AG04449 (cell line): ENCODE results near the gene GPR45.

ENCODE experiments used
- CTCF ChIA-PET: fragments of 350-600 bp; formaldehyde crosslinking; extraction: SDS; loops from one replicate; lab custom pipeline; 2021; ENCODE audit warnings: antibody characterized with exemption; lab: Yijun Ruan, JAX
- POLR2A ChIA-PET: fragments of 400-600, 350-600 bp; formaldehyde crosslinking; extraction: SDS; loops from one replicate; lab custom pipeline; 2020; ENCODE audit warnings: antibody characterized with exemption, inconsistent platforms; lab: Yijun Ruan, JAX
- DNase-seq: peaks from one replicate; pipeline ENCODE4 v3.0.0-alpha.2; 2010; ENCODE audit warnings: low read depth, low spot score
- H3K4me3 ChIP-seq: 2 replicates; pipeline ENCODE4 v1.5.1; 2011; ENCODE audit warnings: low read depth, mild to moderate bottlenecking, control low read depth, low read length
- CTCF ChIP-seq: IDR thresholded peaks from one replicate; pipeline ENCODE4 v1.5.1; 2011; ENCODE audit warnings: mild to moderate bottlenecking, moderate library complexity, low read length, control low read depth, inconsistent platforms; ENCODE audit not compliant: insufficient read depth; ENCODE audit errors: missing control alignments

Gene GPR45

GRCh38 chr2:105241443-105241842 is at the start of gene GPR45:
Gene GPR45, plus strand, starts transcription at chr2:105241743. Its CDS starts 116 bp downstream, at chr2:105241859.
- no peak for TF ChIP-seq CTCF
- CTCF ChIA-PET = interaction anchor here (1.2 to 15.8 kb wide), 3 partner anchors 53 to 127 kb away, joined by 3 to 586 read pairs (median 32); no protein-coding TSS in a partner anchor
- DNase-seq = no peak
- H3K4me3 ChIP-seq = no peak within 1 kb of the TSS
- POLR2A ChIA-PET = no interaction called here

- no peak for TF ChIP-seq CTCF
- no peak overlapping the region for H3K4me3 ChIP-seq
- ChIA-PET CTCF (no interaction called here), POLR2A (no interaction called here)
- no peak for DNase-seq
Observed at GRCh38 chr2:105194022-105194675, 47.4 kb upstream of the GPR45 start.

- TF ChIP-seq CTCF = no peak
- no peak overlapping the region for H3K4me3 ChIP-seq
- CTCF ChIA-PET = interaction anchor here (1.0 kb wide), 1 partner anchor 81 kb away, joined by 3 read pairs; no protein-coding TSS in a partner anchor
- POLR2A ChIA-PET = no interaction called here
- no peak for DNase-seq
Observed at GRCh38 chr2:105196651-105197050, 44.9 kb upstream of the GPR45 start.

GRCh38 chr2:105215586-105216192 is 25.9 kb upstream of the GPR45 start:
- ChIA-PET POLR2A (no interaction called here), CTCF (interaction anchor here (1.4 kb wide), 1 partner anchor 20 kb away, joined by 4 read pairs; no protein-coding TSS in a partner anchor)
- no peak overlapping the region for H3K4me3 ChIP-seq
- no peak for TF ChIP-seq CTCF
- no peak for DNase-seq

- ChIA-PET POLR2A (no interaction called here), CTCF (interaction anchor here (6.2 kb wide), 1 partner anchor 14 kb away, joined by 41 read pairs; no protein-coding TSS in a partner anchor)
- no peak for DNase-seq
- TF ChIP-seq CTCF = no peak
- H3K4me3 ChIP-seq = no peak overlapping the region
Observed at GRCh38 chr2:105220604-105221003, 20.9 kb upstream of the GPR45 start.

- ChIA-PET POLR2A (no interaction called here), CTCF (interaction anchor here (1.2 to 6.2 kb wide), 2 partner anchors 10 to 13 kb away, joined by 4 to 41 read pairs; no protein-coding TSS in a partner anchor)
- DNase-seq = no peak
Observed at GRCh38 chr2:105224444-105224843, 17.1 kb upstream of the GPR45 start.

More at GRCh38 chr2:105224444-105224843, 17.1 kb upstream of the GPR45 start:
- TF ChIP-seq CTCF = no peak
- H3K4me3 ChIP-seq = no peak overlapping the region
